NCI-H526 (cell line): ENCODE results near the gene CCL5.
"Not testable (repeated sequence)": the region's sequence is repeated elsewhere in the genome, so short reads cannot be mapped to it uniquely, and the experiment has no call there.

ENCODE experiments used
- DNase-seq, 2 experiments: peaks; one replicate each; lab custom pipeline; 2025; lab: John Stamatoyannopoulos, UW

The CCL5 gene

GRCh38 chr17:35898283-35899070, 18.3 kb upstream of the CCL5 start:
- no peak for DNase-seq

GRCh38 chr17:35897772-35898171, 17.6 kb upstream of the CCL5 start:
- not testable (repeated sequence) for DNase-seq

DNA sequence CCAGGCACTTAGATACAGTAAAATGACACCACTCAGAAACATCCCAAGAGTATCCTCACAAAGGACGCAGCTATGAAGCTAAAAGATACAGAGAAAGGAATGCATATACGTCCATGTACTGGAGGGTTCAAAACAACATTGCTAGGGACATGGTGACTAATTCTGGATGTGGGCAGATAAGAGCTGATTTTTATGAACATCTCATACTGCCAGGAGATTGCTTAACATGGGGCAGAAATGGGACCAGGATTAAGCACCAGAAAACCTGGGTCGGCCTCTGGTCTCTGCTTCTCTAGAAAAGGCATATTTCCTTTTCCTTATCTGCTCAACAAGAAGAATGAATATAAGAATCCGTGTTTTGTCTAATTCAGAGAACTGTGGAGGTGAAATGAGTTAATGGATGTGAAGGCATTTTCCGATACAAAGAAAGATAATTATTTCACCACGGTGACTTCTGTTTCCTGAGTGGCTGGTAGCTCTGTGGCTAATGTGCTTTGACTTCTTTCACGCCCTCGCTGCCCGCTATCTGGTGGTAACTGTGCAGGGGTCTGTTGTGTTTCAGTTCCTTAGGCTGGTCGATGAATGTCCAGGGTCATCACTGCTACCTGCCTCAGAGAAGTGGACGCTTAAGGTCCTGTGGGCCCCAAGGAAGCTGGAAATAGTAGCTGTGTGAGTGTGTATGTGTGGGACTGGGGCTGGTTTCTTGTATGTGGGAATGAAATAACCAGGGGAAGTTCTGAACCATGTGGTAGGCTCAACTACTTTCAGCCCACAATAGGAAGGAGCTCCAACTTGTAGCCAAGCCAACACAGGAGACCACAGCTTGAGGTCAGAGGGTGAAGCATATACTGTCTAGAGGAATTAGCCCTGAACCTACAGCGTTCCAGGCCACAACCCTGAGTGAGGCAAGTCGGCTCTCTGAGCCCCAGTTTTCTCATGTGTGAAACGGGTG, 15.8 kb upstream of the CCL5 start:
- no peak for DNase-seq

DNA sequence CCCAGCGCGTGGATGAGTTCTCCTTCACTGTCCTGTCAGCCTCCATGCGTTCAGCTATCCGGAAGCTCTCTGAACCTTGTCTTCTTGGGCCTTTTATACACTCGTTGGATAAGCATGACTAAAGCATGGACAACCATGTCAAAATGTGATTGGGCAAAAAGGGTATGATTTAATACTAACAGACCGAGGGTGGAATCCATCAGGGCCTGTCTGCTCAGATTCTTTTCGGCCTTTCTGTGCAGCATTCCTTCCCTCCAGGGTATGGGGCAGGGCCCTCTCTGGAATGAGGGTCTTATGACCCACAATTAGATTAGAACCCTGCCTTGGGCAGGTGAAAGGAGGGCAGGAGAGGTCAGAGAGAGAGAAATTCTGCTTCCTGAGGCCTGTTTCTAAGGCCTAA, 14.0 kb upstream of the CCL5 start:
- no peak for DNase-seq

GRCh38 chr17:35893751-35894150, 13.6 kb upstream of the CCL5 start:
- DNase-seq = no peak

- DNase-seq = no peak
These were observed 12.2 kb upstream of the CCL5 start for GRCh38 chr17:35892091-35893035.

GRCh38 chr17:35891269-35891668, 11.1 kb upstream of the CCL5 start:
- DNase-seq = no peak

DNA sequence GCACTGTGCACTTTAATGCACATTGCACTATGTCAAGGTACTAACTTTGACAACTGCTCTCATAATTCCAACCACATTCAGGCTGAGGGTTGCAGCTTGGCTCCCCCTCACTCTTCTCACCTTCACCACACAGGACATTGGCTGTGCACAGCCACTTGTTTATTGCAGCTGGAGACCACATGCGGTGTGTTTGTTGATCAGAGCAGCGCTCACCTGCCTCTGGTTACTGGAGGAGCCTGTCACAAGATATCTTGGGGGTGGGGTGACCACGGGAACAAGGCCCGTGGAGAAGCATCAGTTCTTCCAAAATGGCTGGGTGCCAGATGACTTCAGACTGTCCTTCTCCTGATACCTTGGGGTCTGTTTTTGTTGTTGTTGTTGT, 10.6 kb upstream of the CCL5 start:
- no peak for DNase-seq

- DNase-seq = no peak
These were observed 9.9 kb upstream of the CCL5 start for GRCh38 chr17:35889818-35890773.

GRCh38 chr17:35889241-35889640, 9.1 kb upstream of the CCL5 start:
- DNase-seq = no peak

DNA sequence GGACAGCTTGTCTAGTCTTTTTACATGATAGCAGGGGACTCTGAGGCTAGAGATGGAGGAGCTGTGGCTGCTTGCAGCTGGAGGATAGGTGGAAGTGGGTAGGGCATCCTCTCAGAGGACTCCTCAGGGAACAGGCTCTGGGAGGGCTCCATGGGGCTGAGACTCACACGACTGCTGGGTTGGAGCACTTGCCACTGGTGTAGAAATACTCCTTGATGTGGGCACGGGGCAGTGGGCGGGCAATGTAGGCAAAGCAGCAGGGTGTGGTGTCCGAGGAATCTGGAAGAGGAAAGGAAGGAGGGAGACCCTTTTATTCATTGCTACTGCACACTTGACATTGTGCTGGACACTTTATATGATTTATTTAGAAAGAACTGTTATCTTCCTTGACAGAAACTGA, 1.8 kb downstream of the CCL5 start:
- DNase-seq = no peak

DNA sequence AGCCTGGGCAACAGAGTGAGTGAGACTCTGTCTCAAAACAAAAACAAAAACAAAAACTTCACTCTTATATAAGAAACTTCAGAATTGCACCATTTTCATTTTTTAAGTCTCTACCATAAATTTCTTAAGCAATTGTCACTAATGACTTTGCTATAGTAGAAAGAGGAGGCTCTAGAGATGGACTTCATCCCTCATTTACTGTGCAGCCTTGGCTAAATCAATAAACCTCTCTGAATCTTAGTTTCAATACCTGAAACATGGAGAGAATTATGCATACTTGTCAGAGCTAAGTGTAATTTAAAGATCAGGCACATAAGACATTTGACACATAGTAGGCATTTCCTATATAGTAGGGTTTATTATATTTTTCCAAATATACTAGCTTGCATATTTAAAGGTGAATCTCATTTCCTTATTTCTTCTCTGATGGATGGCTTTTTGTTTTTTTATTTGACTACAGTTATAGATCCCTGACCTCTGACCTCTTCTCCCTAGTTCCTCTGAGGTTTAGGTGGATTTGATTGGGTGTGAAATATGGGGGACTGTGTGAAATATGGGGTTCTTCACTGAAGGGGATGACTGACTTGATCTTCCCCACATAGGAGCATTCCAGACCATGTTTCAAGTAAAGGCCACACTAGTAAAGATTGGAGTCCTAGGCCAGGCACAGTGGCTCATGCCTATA, 2.7 kb downstream of the CCL5 start:
- no peak for DNase-seq

- no peak for DNase-seq
These were observed 3.6 kb downstream of the CCL5 start for GRCh38 chr17:35876534-35876933.

GRCh38 chr17:35875800-35876139, 4.4 kb downstream of the CCL5 start:
- no peak for DNase-seq

DNA sequence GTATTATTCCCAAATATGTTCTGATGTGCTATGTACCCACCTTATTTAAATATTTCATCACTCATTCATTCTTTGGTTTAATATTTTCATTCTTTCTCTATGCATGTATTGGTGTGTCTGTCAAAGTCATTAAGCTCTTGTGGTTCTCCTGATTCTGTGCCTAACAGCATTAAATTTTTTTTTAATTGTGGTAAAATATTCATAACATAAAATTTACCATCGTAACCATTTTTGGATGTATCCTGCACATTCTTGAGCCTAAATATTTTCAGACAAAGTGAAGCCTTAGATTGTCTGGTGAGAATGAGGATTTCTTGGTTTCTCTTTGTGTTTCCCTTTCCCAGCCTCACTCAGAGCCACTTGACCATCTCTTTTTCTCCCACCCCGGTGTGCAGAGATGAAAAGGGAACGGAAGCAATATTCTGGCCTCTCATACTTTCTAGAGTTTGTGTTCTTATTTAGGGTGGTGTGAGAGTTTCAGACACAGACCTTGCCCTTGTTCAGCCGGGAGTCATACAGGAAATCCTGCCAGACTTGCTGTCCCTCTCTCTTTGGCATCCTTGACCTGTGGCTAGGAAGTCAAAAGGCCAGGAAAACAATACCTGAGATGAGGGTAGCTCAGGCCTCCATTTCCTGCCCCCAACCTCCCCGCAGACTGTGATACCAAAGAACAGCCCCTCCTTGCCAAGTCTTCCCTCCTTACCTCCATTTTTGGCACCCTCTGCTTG, 4.9 kb downstream of the CCL5 start:
- no peak for DNase-seq

- no peak for DNase-seq
These were observed 7.8 kb downstream of the CCL5 start for GRCh38 chr17:35872196-35872980.

- DNase-seq = no peak
These were observed 9.0 kb downstream of the CCL5 start for GRCh38 chr17:35870906-35871819.

DNA sequence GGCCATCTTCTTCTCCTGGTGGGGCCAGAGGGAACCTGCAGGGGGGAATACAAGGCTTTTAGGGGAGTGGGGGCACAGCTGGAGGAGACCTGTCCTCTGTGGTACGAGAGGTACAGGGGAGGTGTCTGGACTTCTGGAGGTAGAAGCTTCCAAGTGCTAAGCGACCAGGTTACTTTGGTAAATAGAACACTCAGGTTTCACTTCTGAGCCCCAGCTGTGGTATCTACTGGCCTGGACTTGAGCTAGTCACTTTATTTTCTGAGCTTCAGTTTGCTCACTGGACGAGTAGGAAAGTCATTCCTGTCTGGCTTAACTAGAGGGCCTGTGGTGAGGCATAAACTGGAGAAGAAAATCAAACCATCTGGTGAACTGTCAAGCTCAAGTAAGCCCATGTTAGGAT, 11.4 kb downstream of the CCL5 start, which contains the start of gene HEATR9:
HEATR9 (minus strand) TSS at position 155 of the 400 bp plus-strand sequence; CDS start at position 6, 149 bp downstream.
- no peak for DNase-seq
